Right atrium auricular region (tissue), 2 donors: ENCODE data around the gene C17orf78. TPM values are rescaled to one million over a fixed set of nuclear protein-coding genes. Genes with fewer than 3 reads are reported as not detected.
A peak's percentile ranks its signal among the peaks of the same experiment; 100 is the strongest.

Experiments
- DNase-seq: peaks from one replicate; pipeline ENCODE4 v3.0.0-alpha.2; 2019; ENCODE audit warnings: low spot score
- H3K27ac ChIP-seq, 2 donors: fragments of 200-600 bp; sonication (generic); 1 replicate in 1 of 2; 2 replicates in 1 of 2; pipeline ENCODE4 v1.5.1; 2016 to 2019
- H3K27me3 ChIP-seq, 2 donors: fragments of 200-600 bp; sonication (generic); one replicate each; pipeline versions ENCODE4 v1.5.1 to v1.6.0; 2017 to 2019
- H3K36me3 ChIP-seq: fragments of 200-600 bp; sonication (generic); one replicate; pipeline ENCODE4 v1.5.1; 2016
- H3K4me1 ChIP-seq, 2 donors: fragments of 200-600 bp; sonication (generic); one replicate each; pipeline versions ENCODE4 v1.5.1 to v1.6.0; 2017 to 2019
- H3K4me3 ChIP-seq, 2 donors: fragments of 200-600 bp; sonication (generic); 1 replicate in 1 of 2; 2 replicates in 1 of 2; pipeline ENCODE4 v1.5.1; 2017 to 2019; ENCODE audit warnings: mild to moderate bottlenecking in 1 of 2, moderate library complexity in 1 of 2
- H3K9me3 ChIP-seq, 2 donors: fragments of 200-600 bp; sonication (generic); one replicate each; pipeline ENCODE4 v1.5.1; 2019
- CTCF ChIP-seq, 2 donors: fragments of 200-600 bp; sonication (generic); IDR thresholded peaks; one replicate each; pipeline ENCODE4 v1.5.1; 2019; ENCODE audit warnings: antibody characterized with exemption in 2 of 2
- total RNA-seq, 2 donors: library from RNA; depleted of rRNA; stranded (reverse); fragments of >200 nt; gene quantifications; one replicate each; pipeline ENCODE4 v1.1.0, GENCODE V29; 2016

The C17orf78 gene
- total RNA-seq, 2 donors from 2014 or later: not detected

- Histone ChIP-seq H3K27ac (no peak overlapping the region), H3K36me3 (peaks cover 55% of the 10 kb centered on the region)
- no peak for TF ChIP-seq CTCF (IDR thresholded peaks at IDR 0.05)
These were observed 49.5 kb downstream of the C17orf78 start for GRCh38 chr17:37425268-37425667.

GRCh38 chr17:37429039-37429438 is 53.3 kb downstream of the C17orf78 start:
- peaks cover 55% of the 10 kb centered on the region for H3K36me3 ChIP-seq
- no peaks in the 10 kb centered on the region for H3K4me1 ChIP-seq
- no peak overlapping the region for H3K4me3 ChIP-seq
- no peak overlapping the region for H3K27ac ChIP-seq
- no peaks in the 10 kb centered on the region for H3K9me3 ChIP-seq
- DNase-seq: no peak
- H3K27me3 ChIP-seq: no peaks in the 10 kb centered on the region
- TF ChIP-seq CTCF (IDR thresholded peaks at IDR 0.05): no peak

More at GRCh38 chr17:37425268-37425667, 49.5 kb downstream of the C17orf78 start:
- no peaks in the 10 kb centered on the region for H3K9me3 ChIP-seq
- DNase-seq: no peak
- no peaks in the 10 kb centered on the region for H3K4me1 ChIP-seq
- H3K27me3 ChIP-seq: no peaks in the 10 kb centered on the region
- no peak overlapping the region for H3K4me3 ChIP-seq

- H3K9me3 ChIP-seq: no peaks in the 10 kb centered on the region
- no peaks in the 10 kb centered on the region for H3K4me1 ChIP-seq
- no peak for TF ChIP-seq CTCF (IDR thresholded peaks at IDR 0.05)
- H3K4me3 ChIP-seq: no peak overlapping the region
- H3K36me3 ChIP-seq: peaks cover 51% of the 10 kb centered on the region
- no peak for DNase-seq
- H3K27me3 ChIP-seq: no peaks in the 10 kb centered on the region
- no peak overlapping the region for H3K27ac ChIP-seq
These were observed 53.7 kb downstream of the C17orf78 start for GRCh38 chr17:37429453-37429852.

- Histone ChIP-seq H3K27ac (no peak overlapping the region), H3K27me3 (no peaks in the 10 kb centered on the region), H3K36me3 (peaks cover 44% of the 10 kb centered on the region), H3K4me3 (no peak overlapping the region), H3K9me3 (no peaks in the 10 kb centered on the region), H3K4me1 (no peaks in the 10 kb centered on the region)
- no peak for DNase-seq
- TF ChIP-seq CTCF (IDR thresholded peaks at IDR 0.05): no peak
These were observed 54.4 kb downstream of the C17orf78 start for GRCh38 chr17:37430051-37430627.

GRCh38 chr17:37432671-37433070 is 56.9 kb downstream of the C17orf78 start:
- Histone ChIP-seq H3K27ac (no peak overlapping the region), H3K36me3 (peaks cover 19% of the 10 kb centered on the region), H3K9me3 (no peaks in the 10 kb centered on the region), H3K4me3 (no peak overlapping the region), H3K27me3 (no peaks in the 10 kb centered on the region), H3K4me1 (no peaks in the 10 kb centered on the region)
- no peak for DNase-seq
- TF ChIP-seq CTCF (IDR thresholded peaks at IDR 0.05): no peak

GRCh38 chr17:37438141-37438540 is 62.4 kb downstream of the C17orf78 start:
- TF ChIP-seq CTCF (IDR thresholded peaks at IDR 0.05): peak in 1 of 2 donors; percentile 25
- no peaks in the 10 kb centered on the region for H3K4me1 ChIP-seq
- H3K27me3 ChIP-seq: no peaks in the 10 kb centered on the region
- no peaks in the 10 kb centered on the region for H3K9me3 ChIP-seq
- no peak overlapping the region for H3K27ac ChIP-seq
- H3K4me3 ChIP-seq: no peak overlapping the region
- peaks cover 43% of the 10 kb centered on the region for H3K36me3 ChIP-seq
- no peak for DNase-seq
